HG02588 (cell line): ENCODE data around the gene CNTNAP5.

Source experiments
- ATAC-seq: cut with Tn5 transposase; IDR thresholded peaks from one replicate; pipeline ENCODE4 v1.9.1; 2021; ENCODE audit warnings: mild to moderate bottlenecking, moderate library complexity; ENCODE audit not compliant: unreplicated experiment

CNTNAP5 gene

GRCh38 chr2:124151691-124152090 lies 126.6 kb downstream of the CNTNAP5 start:
- no peak for ATAC-seq

- ATAC-seq: no peak
Measured at GRCh38 chr2:124153713-124154112, 128.6 kb downstream of the CNTNAP5 start.

- no peak for ATAC-seq
Measured at GRCh38 chr2:124159166-124159565, 134.1 kb downstream of the CNTNAP5 start.

- ATAC-seq: no peak
Measured at GRCh38 chr2:124161542-124161941, 136.5 kb downstream of the CNTNAP5 start.

- no peak for ATAC-seq
Measured at GRCh38 chr2:124162256-124162655, 137.2 kb downstream of the CNTNAP5 start.

GRCh38 chr2:124163840-124164239 lies 138.8 kb downstream of the CNTNAP5 start:
- ATAC-seq: no peak

- ATAC-seq: no peak
Measured at GRCh38 chr2:124165698-124166097, 140.6 kb downstream of the CNTNAP5 start.

GRCh38 chr2:124171472-124172063 lies 146.5 kb downstream of the CNTNAP5 start:
- ATAC-seq: no peak

- no peak for ATAC-seq
Measured at GRCh38 chr2:124178719-124179118, 153.6 kb downstream of the CNTNAP5 start.

GRCh38 chr2:124180635-124181034 lies 155.5 kb downstream of the CNTNAP5 start:
- no peak for ATAC-seq

- no peak for ATAC-seq
Measured at GRCh38 chr2:124186801-124187200, 161.7 kb downstream of the CNTNAP5 start.

GRCh38 chr2:124187948-124188347 lies 162.9 kb downstream of the CNTNAP5 start:
- no peak for ATAC-seq

- no peak for ATAC-seq
Measured at GRCh38 chr2:124193706-124194105, 168.6 kb downstream of the CNTNAP5 start.

- ATAC-seq: no peak
Measured at GRCh38 chr2:124201713-124202112, 176.6 kb downstream of the CNTNAP5 start.

- ATAC-seq: no peak
Measured at GRCh38 chr2:124209441-124209840, 184.4 kb downstream of the CNTNAP5 start.

- no peak for ATAC-seq
Measured at GRCh38 chr2:124211461-124211860, 186.4 kb downstream of the CNTNAP5 start.

- ATAC-seq: no peak
Measured at GRCh38 chr2:124213977-124214587, 189.0 kb downstream of the CNTNAP5 start.

GRCh38 chr2:124246170-124246569 lies 221.1 kb downstream of the CNTNAP5 start:
- ATAC-seq: no peak

GRCh38 chr2:124248386-124248785 lies 223.3 kb downstream of the CNTNAP5 start:
- no peak for ATAC-seq

- ATAC-seq: no peak
Measured at GRCh38 chr2:124250433-124250832, 225.3 kb downstream of the CNTNAP5 start.

GRCh38 chr2:124254621-124255020 lies 229.5 kb downstream of the CNTNAP5 start:
- no peak for ATAC-seq

GRCh38 chr2:124257120-124257519 lies 232.0 kb downstream of the CNTNAP5 start:
- no peak for ATAC-seq
